HG02938 (cell line): Measurements from ENCODE around the gene SLC38A8.

Experiments
- ATAC-seq: cut with Tn5 transposase; IDR thresholded peaks from one replicate; pipeline ENCODE4 v1.9.1; 2021; ENCODE audit warnings: mild to moderate bottlenecking, moderate library complexity; ENCODE audit not compliant: unreplicated experiment

Gene SLC38A8

DNA sequence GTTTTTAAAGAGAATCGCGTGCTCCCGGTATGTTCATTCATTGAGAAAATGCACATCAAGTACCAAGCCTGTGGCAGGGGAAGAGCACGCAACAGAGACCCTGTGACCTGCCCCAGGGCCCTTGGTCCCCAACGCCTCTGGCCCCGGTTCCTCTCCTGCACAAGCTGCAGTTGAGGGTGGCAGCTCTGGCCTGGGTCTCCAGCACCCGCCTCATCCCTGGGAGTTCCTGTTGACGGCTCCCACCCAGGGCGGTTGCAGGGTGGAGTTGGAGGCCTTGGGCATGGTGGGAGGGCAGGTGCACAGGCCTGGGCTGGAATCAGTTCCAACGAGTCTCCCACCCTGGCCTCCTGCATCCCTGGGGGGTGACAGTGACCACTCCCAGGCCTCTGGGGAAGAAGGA lies 69.5 kb downstream of the SLC38A8 start:
- ATAC-seq: no peak

- no peak for ATAC-seq
Measured at GRCh38 chr16:83972256-83973008, 70.2 kb downstream of the SLC38A8 start.

DNA sequence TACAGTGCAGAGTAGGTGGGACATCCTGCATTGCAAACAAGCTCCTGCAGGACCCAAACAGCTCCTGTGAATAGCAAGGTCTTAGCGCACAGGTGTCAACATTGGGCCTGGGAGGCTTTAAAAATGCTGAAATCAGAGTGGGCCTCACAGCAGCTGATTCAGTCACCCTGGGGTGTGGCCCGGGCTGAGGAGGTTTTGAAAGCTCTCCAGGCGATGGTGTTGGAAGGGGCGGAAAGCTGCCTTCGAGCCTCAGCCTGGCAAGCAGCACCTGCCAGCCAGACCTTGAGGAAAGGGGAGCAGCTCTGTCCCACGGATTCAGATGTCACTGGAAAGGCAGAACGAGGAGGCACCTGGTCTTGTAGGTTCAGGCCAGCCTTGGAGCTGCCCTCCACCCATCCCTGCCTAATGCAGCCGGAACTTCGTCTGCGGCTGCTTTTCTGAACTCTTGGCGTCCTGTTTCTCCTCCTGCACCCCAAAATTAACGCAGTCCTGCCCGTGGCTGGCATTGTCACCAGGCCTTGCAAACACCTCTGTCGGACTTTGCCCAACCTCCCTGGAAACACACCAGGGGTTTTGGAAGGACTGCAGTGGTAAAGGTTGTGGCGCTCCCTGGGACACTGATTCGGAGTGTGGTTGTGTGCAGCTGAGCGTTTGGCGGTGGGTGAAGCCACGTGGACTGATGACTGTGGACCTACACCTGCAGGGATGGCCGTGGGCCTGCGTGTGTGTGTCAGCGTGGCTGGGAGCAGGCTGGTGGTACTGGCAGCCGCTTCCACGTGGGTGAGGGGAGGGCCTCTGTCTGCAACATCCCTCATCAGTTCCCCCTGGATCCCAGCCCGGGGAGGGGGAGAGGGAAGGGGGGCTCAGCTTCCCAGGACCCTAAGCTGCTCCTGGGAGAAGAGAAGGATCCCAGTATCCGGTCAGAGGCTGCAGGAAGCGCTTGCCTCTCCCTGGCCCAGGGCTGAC lies 71.1 kb downstream of the SLC38A8 start:
- ATAC-seq: no peak

GRCh38 chr16:83970430-83970815 lies 72.2 kb downstream of the SLC38A8 start:
- no peak for ATAC-seq

GRCh38 chr16:83969771-83970429 lies 72.7 kb downstream of the SLC38A8 start:
- no peak for ATAC-seq

DNA sequence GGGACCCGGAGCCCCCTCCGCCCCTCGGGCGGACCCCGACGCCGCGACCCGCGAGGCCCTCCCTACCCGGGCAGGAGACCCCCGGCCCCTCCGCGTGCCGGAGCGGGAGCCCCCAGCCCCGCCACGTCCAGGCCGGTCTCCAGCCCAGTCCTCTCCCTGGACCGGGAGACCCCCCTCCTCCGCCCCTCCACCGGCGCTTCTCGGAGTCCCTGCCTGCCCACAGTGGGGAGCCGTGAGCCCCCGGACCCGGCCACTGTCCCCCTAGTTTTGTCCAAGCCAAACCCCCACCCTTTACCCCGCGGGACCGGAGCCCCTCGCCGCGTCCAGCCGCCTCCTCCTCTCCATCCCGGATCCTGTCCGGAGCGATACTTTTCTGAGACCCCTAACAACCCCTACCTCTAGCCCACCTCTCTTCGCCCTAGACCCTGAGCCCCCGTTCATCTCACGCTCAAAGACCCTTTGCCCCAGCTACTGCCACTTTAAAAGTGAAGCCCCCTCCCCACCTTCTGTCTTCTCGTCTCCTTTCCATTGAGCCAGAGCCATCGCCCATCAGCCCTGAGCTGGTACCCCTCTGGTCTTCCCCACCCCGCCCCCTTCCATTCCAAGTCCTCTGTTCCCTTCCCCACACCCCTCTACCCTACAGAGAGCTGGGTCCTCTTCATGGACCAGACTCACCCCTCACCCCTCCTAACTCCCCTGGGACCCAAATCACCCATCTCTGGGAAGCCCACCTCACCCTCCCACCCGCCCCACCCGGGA lies 73.5 kb downstream of the SLC38A8 start:
- ATAC-seq: no peak

DNA sequence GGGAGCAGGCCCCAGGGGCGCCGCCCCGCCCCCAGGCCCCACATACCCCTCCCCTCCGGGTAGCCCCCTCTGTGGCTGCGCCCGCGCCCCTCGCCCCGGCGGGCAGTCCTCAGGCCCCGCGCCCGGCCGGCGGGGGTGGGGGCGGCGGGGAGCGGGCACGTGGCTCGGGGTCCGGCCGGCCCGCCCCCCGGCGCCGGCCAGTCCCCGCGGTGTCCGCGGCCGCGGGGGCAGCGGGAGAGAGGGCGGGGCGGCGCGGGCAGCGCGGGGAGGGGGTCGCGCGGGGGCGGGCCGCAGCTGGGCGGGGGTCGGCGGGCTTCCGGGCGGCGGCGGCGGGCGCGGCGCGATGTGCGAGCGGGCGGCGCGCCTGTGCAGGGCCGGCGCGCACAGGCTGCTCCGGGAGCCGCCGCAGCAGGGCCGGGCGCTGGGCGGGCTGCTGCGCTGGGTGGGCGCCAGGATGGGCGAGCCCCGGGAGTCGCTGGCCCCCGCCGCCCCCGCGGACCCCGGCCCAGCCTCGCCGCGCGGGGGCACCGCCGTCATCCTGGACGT lies 74.2 kb downstream of the SLC38A8 start:
- ATAC-seq: no peak

DNA sequence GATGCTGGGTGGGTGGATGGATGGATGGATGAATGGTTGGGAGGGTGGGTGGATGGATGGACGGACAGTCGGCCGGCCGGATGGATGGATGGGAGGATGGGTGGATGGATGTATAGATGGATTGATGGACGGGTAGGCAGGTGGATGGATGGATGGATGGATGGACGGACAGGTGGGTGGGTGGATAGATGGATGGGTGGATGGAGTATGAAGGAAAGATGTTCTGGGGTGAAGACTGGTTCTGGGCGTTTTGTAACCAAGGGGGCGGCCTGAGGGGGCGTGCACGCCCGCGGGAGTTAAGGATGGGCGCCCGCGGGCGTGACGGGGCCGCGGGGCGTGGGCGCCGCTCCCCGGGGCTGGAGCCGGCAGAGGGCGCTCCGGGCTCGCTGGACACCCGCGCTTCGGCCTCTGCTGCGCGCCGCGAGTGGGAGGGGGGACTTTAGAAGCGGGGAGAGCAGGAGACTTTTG lies 74.7 kb downstream of the SLC38A8 start, which contains the start of gene NECAB2:
Gene NECAB2 (plus strand): TSS at position 407 of the 468 bp plus-strand sequence. CDS start 405 bp downstream, outside the sequence.
- ATAC-seq: no peak

DNA sequence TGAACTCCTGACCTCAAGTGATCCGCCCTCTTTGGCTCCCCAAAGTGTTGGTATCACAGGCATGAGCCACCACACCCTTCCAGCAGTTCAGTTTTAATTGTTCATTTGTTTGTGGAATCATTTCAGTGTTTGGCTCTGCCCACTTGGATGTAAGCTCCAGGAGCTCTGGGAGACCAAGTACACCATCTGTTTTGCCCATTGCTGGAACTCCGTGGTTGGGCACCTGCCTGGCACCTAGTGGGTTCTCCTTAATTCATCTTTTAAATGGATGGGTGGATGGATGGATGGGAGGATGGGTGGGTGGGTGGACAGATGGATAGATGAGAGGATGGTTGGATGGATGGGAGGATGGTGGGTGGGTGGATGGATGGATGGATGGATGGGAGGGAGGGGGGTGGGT lies 75.5 kb downstream of the SLC38A8 start:
- ATAC-seq: no peak

DNA sequence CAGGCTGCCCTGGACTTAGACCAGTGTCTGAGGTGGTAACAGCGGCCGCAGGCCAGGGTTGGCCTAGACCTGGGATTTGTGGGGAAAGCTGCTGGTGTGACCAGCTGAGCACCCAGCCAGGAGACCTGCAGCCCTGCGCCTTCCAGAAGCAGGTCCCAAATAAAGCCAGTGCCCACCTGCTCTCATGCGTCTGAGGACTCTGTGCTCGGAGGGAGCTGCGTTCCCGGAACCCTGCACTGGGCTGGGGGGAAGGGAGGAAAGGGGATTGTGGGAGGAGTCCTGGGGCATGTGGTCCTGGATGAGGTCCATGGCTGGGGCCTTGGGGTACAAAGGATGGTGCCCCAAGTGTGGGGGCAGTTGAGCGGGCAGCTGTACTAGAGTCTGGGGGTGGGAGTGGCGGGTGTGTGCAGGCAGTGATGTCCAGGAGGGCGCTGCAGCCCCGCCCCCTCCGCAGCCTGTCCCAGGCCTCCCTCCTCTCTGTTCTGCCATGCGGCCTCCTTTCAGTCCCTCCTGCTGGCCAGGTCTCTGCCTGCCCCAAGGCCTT lies 76.4 kb downstream of the SLC38A8 start:
- ATAC-seq: no peak

DNA sequence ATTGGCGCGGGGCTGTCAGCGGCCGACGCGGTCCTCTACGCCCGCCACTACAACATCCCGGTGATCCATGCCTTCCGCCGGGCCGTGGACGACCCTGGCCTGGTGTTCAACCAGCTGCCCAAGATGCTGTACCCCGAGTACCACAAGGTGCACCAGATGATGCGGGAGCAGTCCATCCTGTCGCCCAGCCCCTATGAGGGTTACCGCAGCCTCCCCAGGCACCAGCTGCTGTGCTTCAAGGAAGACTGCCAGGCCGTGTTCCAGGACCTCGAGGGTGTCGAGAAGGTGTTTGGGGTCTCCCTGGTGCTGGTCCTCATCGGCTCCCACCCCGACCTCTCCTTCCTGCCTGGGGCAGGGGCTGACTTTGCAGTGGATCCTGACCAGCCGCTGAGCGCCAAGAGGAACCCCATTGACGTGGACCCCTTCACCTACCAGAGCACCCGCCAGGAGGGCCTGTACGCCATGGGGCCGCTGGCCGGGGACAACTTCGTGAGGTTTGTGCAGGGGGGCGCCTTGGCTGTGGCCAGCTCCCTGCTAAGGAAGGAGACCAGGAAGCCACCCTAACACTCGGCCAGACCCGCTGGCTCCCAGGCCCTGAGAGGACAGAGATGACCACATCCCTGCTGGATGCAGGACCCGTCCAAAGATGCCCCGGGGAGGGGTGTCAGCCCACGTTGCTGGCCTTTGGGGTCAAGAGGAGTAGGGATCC lies 77.0 kb downstream of the SLC38A8 start:
- ATAC-seq: no peak

DNA sequence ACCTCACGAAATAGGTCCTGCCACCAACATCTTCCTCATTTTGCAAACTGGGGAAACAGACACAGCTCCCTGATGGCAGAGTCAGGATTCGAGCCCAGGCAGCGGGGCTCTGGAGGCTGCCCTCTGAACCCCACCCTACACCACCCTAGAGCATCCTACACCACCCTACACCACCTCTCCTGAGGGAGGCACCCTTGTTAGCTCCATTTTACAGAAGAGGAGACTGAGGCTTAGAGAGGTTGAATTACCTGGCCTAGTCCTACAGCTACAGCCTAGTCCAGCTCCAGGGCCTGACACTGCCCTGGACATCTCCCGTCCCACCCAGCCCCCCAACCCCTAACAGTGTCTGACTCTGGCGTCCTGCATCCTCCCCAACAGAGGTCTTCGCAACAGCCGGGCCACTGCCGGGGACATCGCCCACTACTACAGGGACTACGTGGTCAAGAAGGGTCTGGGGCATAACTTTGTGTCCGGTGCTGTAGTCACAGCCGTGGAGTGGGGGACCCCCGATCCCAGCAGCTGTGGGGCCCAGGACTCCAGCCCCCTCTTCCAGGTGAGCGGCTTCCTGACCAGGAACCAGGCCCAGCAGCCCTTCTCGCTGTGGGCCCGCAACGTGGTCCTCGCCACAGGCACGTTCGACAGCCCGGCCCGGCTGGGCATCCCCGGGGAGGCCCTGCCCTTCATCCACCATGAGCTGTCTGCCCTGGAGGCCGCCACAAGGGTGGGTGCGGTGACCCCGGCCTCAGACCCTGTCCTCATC lies 77.7 kb downstream of the SLC38A8 start:
- ATAC-seq: no peak

- ATAC-seq: no peak
Measured at GRCh38 chr16:83963277-83964119, 79.1 kb downstream of the SLC38A8 start.

GRCh38 chr16:83961591-83961990 lies 81.0 kb downstream of the SLC38A8 start:
- ATAC-seq: no peak

DNA sequence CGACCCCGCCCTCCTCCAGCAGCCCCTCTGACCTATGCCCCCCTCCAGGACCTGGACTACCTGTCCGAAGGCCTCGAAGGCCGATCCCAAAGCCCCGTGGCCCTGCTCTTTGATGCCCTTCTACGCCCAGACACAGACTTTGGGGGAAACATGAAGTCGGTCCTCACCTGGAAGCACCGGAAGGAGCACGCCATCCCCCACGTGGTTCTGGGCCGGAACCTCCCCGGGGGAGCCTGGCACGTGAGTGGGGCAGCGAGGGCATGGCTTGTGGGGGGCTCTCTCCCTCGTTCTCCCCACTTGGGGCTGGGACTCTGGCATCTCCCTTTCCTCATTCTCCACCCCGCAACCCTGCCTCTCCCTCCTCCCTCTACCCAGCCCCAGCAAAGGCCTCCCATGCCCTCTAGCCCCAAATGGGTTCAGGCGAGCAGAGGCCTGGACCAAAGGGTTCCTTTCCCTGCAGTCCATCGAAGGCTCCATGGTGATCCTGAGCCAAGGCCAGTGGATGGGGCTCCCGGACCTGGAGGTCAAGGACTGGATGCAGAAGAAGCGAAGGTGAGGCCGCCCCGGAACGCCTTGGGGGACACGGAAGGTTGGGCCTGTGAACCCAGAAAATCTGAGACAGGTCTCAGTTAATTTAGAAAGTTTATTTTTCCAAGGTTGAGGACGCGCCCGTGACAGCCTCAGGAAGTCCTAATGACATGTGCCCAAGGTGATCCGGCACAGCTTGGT lies 81.9 kb downstream of the SLC38A8 start:
- no peak for ATAC-seq
